HG02642 (cell line): ENCODE results near the gene LPAR3.
A peak's percentile ranks its signal among the peaks of the same experiment; 100 is the strongest.
"Not testable (repeated sequence)": the region's sequence is repeated elsewhere in the genome, so short reads cannot be mapped to it uniquely, and the experiment has no call there.

Experiments
- ATAC-seq: cut with Tn5 transposase; IDR thresholded peaks from one replicate; pipeline ENCODE4 v1.9.1; 2021; ENCODE audit warnings: mild to moderate bottlenecking; ENCODE audit not compliant: unreplicated experiment, poor library complexity

The LPAR3 gene

GRCh38 chr1:84907095-84907827 is 14.3 kb upstream of the LPAR3 start:
- no peak for ATAC-seq

DNA sequence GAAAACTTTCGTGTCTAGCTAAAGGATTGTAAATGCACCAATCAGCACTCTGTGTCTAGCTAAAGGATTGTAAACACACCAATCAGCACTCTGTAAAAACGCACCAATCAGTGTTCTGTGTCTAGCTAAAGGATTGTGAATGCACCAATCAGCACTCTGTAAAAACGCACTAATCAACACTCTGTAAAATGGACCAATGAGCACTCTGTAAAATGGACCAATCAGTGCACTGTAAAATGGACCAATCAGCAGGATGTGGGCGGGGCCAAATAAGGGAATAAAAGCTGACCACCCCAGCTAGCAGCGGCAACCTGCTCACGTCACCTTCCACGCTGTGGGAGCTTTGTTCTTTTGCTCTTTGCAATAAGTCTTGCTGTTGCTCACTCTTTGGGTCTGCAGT is 9.7 kb upstream of the LPAR3 start:
- not testable (repeated sequence) for ATAC-seq

DNA sequence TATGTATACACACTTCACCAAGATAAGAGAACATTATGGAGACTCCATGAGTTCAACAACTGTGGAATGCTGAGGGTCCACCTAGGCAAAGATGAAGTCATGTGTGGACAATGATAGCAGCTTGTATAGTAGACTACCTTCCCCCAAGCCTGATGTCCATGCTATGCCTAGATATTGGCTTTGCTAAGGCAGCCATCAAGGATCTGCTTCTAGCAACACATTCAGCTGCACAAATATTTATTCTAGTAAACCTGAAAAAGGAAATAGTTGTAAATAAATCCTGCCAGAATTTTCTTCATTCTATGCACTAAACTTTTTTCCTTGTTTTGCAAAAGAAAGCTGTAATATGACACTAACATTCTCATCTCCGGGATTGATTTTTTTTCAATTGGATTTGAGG is 7.0 kb upstream of the LPAR3 start:
- ATAC-seq: no peak

DNA sequence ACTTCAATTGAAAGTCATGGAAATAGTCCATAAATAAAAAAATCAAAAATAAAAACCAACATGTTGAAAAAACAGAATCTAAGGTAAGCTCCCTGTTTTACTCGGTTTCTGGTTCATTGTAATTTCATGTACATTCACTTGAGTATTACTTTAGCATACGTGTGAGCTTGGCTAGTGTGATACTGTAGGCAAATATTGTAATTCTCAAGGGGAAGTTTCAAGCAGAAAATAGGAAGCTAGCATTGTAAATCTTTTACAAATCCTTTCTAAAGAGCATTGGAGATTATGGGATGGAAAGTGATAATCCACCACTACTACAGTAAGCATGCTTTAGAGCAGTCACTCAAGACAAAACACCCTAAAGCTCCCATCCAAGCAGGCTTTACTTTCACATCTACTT is 3.3 kb upstream of the LPAR3 start:
- no peak for ATAC-seq

DNA sequence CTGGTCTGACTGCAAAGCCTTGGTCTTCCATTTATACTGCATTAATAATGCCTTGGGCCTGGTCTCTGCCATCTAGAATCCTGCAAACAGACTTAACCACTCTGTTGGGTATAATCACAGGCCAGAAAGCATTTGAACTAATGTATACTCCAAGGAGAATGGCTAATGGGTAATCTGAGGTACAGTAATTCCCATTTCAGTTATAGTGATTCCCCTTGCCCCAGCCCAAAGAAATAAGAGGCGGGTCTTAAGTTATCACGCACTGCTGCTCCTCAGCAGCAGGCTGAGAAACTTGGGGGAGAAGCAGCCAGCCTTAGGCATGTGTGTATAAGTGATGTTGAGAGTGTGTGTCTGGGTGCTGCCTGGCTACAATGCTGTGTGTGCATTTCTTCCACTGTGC is 2.4 kb downstream of the LPAR3 start:
- no peak for ATAC-seq

- no peak for ATAC-seq
These were observed 3.6 kb downstream of the LPAR3 start for GRCh38 chr1:84889437-84889836.

DNA sequence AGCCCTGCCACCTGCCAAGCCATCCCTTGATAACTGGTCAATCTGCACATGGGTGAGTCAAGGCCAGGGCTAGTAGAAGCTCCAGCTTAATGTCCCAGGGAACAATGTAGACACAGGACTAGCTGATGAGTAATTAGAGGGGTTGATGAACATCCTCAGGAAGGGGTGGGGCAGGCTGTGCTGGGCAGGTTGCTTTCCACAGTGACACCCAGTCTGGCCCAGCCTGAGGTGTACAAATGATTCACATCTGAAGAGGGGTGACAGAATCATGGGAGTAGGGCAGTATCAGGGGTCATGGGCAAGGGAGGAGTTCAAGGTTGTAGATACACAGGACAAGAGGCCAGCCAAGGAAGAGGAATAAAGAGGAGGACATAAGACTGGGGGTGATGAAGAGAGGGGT is 4.3 kb downstream of the LPAR3 start:
- no peak for ATAC-seq

- no peak for ATAC-seq
These were observed 5.6 kb downstream of the LPAR3 start for GRCh38 chr1:84887261-84887934.

GRCh38 chr1:84885469-84885868 is 7.5 kb downstream of the LPAR3 start:
- no peak for ATAC-seq

- no peak for ATAC-seq
These were observed 8.2 kb downstream of the LPAR3 start for GRCh38 chr1:84884671-84885389.

DNA sequence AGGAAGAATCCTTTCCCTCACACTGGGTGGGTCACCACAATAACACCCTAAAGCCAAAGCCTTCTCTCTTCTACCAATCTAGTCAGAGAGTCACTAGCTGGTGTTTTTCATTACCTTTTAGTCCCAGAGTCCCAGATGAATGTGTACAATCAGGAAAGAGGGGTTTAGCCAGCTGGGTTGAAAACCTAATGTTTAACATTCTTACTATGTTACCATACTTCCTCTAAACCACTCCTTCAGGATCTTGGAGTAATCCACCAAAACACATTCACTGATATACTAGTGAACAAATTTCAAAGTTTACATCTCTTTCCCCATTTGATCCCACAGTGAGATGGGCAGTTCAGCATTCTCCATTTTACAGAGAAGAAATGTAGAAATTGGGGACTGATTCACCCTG is 9.7 kb downstream of the LPAR3 start:
- no peak for ATAC-seq

DNA sequence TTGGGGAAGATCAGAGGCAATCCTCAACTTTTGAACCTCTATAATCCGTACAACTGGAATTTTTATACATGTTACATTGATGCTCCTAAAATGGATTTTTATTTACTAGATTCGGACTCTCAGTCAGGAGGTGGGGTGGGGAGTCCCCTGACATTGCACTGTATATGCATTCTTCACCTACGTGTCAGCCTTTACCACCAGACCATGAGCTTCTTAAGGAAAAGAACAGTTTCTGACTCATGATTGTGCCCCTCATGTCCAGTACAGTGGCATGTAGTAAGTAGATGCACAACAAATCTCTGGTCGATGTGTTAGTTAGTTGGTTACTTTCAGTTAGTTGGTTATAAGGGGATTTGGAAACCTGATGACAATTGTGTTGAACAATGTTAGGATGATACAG is 15.4 kb downstream of the LPAR3 start:
- ATAC-seq: no peak

DNA sequence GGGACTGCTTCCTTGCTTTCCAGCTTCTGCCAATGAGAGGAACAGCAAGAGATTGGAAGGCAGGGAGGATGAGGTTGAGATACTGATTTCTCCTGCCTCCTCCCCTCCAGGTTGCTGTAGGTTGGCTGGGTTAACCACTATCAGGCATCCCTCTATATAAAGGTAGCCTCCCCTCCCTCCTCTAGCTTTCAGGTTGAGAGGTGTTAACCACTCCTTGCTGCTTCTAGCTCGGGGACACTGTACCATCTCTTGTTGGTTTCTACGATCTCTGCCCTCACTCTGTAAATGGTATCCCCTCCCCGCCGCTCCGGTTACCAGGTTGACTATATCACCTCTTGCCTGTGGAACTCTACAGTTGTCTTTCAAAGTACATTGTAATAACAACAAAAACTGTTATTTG is 16.7 kb downstream of the LPAR3 start:
- no peak for ATAC-seq

DNA sequence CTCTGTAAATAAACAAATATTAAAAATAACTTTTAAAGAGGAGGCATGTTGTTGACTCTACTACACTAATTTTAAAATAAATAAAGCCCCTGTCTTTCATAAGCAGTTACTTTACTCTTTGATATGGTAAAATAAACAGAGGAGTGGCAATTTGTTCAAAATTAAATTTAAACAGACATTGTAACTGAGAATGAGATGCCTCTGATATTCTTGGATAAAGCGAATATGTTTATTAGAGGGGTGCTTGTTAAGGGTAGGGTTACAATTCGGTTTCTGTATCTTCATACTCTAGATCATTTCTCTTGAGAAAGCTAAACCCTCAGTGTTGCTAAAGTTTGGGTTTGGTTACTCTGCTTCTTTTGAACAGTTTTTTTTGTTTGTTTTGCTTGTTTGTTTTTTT is 19.6 kb downstream of the LPAR3 start:
- no peak for ATAC-seq

DNA sequence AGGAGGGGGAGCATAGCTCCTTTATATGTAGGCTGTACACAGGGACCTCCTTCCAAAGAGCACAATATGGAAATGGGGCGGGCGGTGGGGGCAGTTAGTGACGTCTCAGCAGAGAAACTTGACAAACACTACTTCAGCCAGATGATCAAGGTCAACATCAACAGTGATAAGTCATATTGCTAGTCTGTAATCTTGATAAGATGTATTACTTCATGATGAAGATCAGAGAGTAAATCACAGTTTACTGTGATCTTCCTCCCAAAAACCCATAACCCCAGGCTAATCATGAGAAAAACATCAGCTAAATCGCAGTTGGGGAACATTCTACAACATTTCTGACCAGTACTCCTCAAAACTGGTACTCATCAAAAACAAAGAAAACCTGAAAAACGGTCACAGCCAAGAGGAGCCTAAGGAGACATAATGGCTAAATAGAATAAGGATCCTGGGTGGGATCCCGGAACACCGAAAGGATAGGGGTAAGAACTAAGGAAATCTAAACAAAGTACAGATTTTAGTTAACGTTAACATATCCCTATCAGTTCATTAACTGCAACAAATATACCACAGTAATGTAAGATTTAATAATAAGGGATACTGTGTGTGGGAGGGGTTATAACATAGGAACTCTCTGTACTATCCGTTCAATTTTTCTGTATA is 20.2 kb downstream of the LPAR3 start:
- ATAC-seq: no peak

DNA sequence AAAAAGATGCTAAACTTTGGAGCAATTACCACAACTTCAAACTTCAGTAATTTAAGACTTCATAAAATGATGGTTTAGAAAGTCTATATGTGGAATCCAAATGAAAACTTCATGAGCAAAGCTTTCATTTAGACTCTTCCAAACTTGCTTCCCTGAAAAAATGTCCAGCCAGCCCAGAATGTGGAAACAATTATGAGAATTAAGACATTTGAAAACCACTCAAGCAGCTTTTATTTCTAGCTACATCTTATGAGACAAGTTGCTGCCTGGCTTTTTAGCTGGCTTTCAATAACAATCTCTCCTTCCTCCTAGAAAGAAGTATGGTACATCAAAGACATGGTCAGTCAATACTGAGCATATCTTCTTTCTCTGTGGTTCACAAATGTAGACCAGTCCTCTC is 21.8 kb downstream of the LPAR3 start:
- no peak for ATAC-seq

DNA sequence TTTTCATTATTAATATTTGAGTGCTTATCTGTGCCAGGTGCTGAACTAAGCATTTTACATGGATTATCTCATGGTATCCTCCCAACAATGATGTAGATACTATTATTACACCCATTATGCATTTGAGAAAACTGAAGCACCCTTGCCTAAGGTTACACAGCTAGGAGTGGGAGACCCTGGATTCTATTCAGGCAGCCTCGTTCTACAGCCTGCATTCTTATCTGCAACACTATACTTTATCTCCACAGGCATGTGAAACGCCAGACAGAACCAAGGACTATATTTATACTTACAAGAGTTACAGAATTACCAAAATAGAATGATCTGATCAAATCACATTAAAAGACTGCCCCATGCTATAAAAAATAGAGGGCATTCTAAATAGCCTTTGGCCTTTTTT is 22.4 kb downstream of the LPAR3 start:
- ATAC-seq: no peak

GRCh38 chr1:84869720-84870119 is 23.3 kb downstream of the LPAR3 start:
- ATAC-seq: no peak

GRCh38 chr1:84862810-84863251 is 30.2 kb downstream of the LPAR3 start:
- peak; percentile 89 for ATAC-seq

DNA sequence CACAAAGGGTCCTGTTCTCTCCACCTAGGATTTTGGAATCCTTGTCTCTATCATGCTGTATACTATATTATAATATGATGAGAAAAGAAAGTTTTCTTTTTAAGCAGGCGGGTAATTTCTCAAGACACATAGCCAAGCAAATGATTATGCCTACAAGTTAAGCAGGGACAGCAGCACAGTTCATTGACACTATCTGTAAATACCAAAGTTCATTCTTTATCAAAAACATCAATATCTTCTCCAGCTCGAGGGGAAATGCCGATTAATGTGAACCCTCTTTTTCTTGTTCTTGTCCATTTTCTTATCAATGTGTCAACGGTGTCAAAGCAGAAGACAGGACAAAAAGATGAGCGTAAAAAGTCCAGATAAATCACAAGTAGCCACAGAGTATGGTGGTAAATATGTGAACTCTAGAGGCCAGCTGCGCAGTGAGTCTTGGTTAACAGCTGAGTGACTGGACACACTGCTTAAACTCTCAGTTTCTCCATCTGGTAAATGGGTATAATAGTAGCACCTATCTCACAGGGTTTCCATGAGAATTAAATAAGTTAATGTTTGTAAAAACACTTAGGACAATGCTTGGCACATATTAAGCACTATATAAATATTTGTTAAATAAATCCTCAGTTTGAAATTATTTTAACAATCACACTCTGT is 30.9 kb downstream of the LPAR3 start:
- no peak for ATAC-seq
